Left ventricle myocardium superior (tissue), 1 donor: ENCODE data around the gene SUSD4. TPM values are rescaled to one million over a fixed set of nuclear protein-coding genes. Genes with fewer than 3 reads are reported as not detected.
"Not testable (repeated sequence)": the region's sequence is repeated elsewhere in the genome, so short reads cannot be mapped to it uniquely, and the experiment has no call there.

Experiments used
- ATAC-seq: fragments of 200-7000 bp; cut with Tn5 transposase; one replicate; pipeline ENCODE4 v1.9.1; 2020; ENCODE audit warnings: mild to moderate bottlenecking, moderate library complexity
- DNase-seq: peaks from one replicate; pipeline ENCODE4 v3.0.0-alpha.2; 2020
- intact Hi-C: fragments of 100-400 bp; cut with micrococcal nuclease; formaldehyde crosslinking; loops from one replicate; pipeline ENCODE4 v1.11.0; 2022
- total RNA-seq: library from RNA; stranded (reverse); fragmentation: NEBNext Ultra II Directional; extraction: Animal tissue kit (Norgen Biotek cat#: 25700); gene quantifications from one replicate; pipeline ENCODE4 v1.2.1, GENCODE V29; 2021
- donor health status: DM: no; HTN: yes; CAD: no; lungs with severe emphysema.

SUSD4 gene
- total RNA-seq, 1 donor from 2014 or later: 8.2 TPM

DNA sequence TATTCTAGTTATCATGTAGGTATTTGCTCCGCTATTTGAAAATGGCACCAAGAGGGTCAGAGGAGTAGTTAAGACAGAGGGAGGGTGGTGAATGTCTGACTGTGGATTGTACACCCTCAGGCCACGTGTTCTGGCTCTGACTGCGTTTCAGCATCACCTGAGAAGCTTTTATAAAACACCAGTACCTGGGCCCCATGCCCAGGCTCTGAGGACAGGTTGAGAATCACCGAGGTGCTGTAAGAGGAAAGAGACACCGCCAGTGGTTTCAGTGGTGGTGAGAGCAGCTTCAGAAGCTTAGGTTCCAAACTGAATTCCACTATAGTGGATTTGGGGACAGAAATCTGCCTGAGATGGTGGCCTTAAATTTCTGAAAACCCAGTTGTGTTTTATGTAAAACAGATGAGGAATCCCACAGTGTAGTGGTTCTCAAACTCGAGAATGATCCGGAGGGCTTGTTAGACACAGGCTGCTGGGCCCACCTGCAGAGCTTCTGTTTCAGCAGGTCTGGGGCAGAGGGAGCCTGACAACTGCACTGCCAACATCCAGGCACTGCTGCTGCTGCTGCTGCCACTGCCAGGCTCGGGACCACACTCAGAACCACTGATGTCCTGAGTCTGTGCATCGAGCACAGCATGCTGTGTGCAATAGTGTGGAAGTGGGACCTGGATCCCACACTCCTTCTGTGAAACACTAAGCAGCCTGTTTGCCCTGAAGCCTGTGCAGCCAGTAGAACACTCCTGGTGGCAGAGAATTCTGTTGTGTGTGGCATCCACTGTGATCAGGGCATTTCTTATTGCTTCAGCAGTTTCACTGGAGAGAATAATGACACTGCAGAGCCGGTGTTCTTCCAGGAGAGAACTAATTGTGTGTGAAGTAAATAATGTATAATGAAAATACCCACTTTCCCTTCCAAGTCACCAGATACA, 98.7 kb downstream of the SUSD4 start:
- DNase-seq: no peak
- intact Hi-C loops: no loop called here
- ATAC-seq: no peak

DNA sequence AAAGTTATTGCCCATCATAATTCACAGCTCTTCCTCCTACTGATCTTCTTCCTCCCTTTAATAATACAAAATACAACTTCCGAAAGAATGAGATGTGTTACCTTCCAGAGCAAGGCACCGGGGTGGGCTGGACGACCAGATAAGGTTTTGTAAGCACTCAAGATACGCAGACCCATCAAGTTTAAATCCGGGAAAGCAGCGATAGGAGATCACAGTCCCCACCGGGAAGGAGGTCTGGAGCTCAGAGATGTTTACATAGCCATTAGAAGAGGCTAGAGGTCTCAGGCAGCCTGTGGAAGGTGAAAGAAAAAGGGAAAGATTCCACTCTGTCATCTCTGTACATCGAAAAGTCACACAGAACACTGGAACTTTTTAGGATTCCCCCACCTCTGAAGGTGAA, 99.4 kb downstream of the SUSD4 start:
- ATAC-seq (no peak), DNase-seq (no peak)
- intact Hi-C loops: no loop called here

DNA sequence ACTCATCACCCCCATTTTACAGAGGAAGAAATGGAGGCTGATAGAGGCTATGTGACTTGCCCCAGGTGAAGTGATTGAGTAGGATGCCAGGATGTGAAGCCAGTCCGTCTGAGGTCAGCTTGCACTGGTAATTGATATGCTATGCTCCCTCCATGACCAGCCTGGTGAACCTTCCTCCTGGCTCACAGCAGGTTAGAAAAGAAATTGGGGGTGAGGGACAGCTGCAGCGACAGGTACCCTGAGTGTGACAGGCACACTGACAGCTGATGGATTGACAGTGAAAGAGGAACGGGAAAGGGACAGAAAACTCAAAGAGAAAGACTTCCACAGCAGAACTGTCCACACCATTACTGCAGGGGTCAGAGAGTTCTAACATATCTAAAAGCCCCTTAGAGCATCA, 102.1 kb downstream of the SUSD4 start:
- no peak for ATAC-seq
- intact Hi-C loops: no loop called here
- no peak for DNase-seq

DNA sequence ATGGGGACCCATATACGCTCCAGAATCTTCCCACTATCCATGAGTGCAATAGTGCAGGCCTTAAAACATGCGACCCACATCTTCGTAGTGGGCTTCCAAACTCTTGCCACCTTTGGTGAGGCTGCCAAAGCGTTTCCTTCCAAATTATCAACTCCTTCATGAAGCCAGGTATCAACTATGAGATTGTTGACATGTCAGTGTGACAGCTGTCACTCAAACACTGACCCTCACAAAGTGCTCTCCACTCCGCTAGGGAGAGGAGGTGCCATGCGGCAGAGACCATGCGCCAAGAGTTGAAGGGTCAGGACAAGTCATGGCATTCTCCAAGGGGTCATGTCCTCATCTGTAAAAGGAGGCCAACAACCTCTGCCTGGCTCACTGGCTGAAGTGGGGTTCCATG, 103.3 kb downstream of the SUSD4 start:
- intact Hi-C loops: no loop called here
- no peak for ATAC-seq

DNA sequence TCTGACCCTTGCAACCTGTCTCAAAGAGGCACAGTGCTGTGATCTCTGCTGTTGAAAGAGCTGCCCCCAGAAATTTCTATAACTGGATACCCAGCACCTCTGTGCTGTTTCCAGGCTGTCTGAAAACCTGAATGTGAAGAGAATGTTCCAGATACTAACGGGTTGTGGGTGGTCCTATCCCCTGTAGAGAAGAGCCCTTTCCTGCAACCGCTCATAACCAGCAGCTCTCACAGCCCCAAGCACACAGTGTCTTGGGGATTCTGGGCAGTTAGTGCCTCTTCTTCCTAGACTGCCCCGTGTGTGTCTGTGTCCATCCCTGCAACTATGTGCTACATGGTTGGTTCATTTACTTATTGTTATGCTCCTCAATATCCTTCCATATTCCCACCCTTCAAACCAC, 104.5 kb downstream of the SUSD4 start:
- DNase-seq (no peak), ATAC-seq (no peak)
- intact Hi-C loops: no loop called here

More for the DNA sequence above, 103.3 kb downstream of the SUSD4 start:
- no peak for DNase-seq

DNA sequence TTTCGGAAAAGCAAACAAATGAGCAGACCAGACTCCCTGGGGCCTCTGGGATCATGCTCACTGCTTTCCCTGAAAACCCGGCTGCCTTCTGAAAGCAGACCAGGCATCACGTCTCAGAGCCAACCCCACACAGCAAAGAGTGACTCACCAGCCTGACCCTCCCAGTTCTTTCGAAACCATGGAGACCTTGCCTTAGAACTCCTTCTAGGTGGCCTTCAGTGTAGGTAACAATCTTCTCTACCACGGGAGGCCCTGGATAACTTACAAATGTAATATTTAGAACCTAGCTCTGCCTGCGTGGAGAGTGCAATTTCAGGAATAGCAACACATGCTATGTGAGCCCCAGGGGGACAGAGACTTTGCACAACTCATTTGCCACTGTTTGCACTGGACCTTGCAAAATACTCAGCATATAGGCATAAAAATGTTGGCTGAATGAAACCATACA, 105.2 kb downstream of the SUSD4 start:
- DNase-seq: no peak
- intact Hi-C loops: no loop called here
- no peak for ATAC-seq

DNA sequence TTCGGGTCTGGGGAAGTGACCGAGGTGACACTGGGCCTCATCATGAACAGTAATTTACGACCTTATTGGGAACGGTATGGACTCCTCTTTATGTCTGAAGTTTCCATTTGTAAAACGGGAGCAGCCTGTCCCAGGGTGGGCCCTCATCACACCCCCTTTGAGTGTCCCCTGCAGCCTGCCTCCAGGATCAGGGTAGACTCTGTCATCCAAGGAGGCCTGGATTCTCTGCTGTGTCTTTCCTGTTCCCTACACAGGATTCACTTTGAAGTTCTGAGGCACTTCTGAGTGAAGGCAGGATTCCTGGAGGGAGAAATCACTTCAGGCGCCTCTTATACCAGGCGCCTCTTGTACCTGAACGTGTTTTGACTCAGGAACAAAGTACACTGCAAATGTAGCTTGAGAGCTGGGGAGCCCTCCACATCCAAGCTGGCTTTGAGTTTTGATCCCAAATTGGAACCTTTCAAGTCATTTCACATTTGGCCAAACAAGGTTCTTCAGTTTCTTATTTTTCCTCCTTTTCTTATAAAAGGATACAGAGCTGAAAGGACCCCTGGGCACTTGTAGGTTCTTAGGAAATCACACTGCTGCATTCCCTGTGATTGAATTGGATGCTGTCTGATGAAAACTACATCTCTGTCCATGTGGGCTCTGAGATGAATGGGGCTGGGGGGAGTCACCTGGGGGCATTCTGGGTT, 106.0 kb downstream of the SUSD4 start:
- intact Hi-C loops: no loop called here
- no peak for DNase-seq
- ATAC-seq: no peak

DNA sequence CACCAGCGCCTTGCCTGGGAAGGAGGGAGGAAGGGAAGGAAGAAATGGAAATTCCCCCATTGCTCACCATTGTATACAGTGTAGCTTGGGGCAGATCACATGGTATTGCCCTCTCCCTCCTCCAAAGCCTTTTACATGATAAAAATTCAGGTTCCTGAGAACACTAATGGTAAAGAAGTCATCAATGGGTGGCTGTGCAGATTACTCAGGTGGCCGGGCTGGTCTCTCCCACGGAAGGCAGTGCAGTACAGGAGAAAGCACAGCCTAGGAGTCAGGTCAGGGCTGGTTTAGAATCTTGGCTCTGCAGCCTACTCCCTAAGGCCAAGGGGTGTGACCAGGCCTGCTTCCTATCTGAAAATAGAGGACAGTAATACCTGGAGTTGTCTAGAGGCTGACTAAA, 107.9 kb downstream of the SUSD4 start:
- DNase-seq (no peak), ATAC-seq (no peak)
- intact Hi-C loops: no loop called here

DNA sequence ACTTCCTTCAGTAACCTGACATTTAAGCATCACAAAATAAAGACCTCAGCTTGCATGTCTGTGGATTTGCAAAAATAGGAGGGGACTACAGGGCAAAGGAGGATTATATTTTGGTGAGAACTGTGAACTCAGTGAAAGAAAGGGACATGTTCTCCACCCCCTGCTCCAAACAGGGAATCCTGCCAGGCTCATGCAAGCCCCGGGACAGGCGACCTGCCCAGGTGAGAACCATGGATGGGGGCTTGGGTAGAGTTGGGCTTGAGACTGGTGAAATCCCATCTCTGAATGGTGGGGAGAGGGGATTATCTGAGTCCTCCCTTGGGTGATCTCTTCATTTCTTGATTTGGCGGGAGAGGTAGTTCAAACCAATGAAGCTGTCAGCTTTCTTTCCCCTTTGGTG, 110.1 kb downstream of the SUSD4 start:
- ATAC-seq: no peak
- intact Hi-C loops: no loop called here

DNA sequence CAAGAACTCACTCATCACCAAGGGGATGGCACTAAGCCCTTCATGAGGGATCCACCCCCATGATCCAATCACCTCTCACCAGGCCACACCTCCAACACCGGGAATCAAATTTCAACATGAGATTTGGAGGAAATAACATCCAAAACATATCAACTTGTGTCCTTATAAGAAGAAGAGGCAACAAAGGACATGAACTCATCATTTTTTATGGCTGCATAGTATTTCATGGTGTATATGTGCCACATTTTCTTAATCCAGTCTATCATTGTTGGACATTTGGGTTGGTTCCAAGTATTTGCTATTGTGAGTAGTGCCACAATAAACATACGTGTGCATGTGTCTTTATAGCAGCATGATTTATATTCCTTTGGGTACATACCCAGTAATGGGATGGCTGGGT, 112.6 kb downstream of the SUSD4 start:
- not testable (repeated sequence) for ATAC-seq, DNase-seq

More for the DNA sequence above, 110.1 kb downstream of the SUSD4 start:
- no peak for DNase-seq

DNA sequence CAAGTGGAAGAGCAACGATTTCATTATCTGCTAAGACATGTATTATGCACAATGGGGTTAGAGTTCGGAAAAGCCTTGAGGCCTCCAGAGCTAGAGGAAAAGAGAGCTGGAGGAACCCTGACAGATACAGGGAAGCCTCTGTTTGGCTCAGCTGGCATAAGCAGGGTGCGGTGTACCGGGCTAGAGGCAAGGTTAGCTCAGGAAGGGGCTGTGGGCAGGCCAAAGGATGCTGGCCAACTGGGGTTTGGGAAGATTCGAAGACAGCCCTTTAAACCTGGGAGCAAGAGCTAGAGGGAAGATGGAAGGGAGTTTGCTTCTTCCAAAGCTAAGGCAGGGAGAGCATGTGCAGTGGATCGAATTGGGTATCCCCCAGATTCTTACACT, 113.4 kb downstream of the SUSD4 start:
- ATAC-seq (no peak), DNase-seq (no peak)
- intact Hi-C loops: no loop called here

More for the DNA sequence above, 112.6 kb downstream of the SUSD4 start:
- intact Hi-C loops: not testable (repeated sequence)

DNA sequence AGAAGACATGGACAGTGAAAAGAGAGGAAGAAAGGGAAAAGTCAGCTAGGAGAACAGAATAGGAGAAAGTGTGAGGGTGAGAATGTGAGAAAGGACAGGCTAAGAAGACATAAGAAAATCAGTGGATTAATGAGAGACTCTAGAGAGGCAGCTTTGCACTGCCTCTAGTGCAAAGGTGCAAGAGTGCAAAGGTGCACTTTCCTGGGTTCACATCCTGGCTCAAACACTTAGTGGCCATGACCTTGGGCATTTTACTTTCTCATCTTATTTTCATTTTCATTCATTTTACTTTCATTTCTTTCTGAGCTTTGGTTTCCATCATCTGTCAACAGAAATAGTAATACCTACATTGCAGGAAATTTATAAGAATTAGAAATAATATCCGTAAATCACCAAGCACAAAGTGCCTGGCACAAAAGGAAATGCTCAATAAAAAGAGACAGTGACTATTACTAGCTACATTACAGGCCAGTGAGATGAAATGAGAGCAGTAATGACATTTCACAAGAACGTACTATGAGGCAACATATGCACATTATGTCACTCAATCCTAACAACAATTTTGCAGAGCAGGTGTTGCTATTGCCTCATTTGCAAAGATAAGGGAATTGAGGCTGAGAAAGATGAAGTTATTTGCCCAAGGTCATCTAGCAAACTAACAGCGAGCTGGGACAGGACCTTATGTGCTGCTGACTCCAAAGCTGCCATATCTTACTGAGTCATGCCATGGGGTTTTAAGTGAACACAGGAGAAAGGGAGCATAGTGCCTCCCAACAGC, 113.9 kb downstream of the SUSD4 start:
- intact Hi-C loops: no loop called here
- ATAC-seq: no peak
- no peak for DNase-seq

DNA sequence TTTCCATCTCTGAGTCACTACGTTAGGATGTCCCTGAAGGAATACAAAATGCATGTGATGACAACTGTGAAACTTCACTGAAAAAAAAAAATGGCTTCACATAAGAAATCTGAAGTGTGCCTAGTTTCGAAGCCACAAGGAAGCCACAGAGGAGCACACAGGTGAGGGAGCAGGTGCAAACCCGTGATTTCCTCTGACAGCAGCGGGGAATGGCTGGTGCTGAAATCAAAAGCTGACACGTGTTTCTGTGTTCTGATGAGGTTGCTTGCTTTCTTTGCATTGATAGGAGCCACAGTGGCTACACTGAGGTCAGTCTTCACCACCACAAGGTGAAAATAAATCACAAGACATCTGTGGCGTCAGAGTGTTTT, 115.2 kb downstream of the SUSD4 start:
- DNase-seq (no peak), ATAC-seq (no peak)
- intact Hi-C loops: no loop called here

DNA sequence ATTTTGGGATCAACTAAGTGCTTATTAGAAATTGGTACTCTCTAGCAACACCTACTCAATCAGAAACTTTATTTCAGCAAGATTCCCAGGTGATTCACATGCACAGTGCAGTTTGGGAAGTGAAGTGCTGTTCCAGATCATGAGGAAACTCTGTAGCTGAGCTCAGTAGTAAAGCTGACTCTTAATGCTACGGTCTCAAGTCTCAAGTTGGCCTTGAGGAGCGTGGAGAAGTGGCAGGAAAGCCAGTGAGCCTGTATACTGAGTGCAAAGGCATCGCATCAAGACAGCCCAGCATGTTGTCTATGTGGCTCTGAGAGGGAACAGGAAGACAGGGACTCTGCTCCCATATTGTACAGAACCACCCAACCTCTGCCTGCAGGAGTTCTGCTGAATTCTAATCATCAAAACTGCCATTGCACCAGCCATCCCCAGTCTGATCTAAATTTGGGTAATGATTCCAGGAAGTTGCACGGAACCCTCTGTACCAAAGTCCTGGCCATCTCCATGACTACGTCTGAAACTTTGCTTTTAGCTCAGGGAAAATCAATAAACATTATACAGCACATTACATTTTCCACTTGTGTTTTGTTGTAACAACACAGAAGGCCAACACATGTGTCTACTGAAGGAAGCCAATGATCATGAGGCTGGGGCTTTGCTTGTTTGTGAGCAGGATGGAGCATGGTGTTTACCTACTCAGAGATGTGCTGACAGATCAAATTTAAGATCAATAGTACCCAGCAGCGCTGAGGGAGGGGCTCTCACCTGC, 115.8 kb downstream of the SUSD4 start:
- intact Hi-C loops: no loop called here
- DNase-seq (no peak), ATAC-seq (no peak)

DNA sequence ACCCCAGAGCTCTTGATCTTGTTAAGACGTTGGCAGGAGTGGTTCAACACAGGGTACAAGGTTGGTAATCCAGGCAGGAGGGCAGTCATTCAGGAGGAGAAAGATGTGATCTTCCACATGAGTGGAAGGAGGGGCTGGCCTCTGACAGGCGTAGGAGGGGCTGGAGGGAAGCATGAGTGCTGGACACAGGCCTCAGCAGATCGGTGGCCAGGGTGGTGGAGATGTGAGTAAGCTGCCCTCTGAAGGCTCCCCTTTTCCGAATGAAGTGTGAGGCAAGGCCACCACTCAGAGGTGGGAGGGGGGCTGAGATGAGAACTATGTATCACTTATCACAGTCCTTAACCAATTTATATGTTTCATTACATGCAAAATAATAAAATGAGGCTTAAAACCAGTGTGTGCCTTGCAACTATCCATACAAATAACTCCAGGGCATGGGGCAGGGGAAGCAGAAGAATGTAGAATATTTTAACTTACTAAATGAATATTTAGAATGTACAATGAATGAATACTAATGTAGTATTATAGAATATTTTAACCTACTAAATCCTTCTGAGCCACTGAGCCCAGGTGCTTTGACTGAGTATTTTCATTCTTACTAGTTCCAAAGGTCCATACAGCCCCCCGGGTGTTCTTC, 117.4 kb downstream of the SUSD4 start:
- DNase-seq: no peak
- ATAC-seq: no peak
- intact Hi-C loops: no loop called here

DNA sequence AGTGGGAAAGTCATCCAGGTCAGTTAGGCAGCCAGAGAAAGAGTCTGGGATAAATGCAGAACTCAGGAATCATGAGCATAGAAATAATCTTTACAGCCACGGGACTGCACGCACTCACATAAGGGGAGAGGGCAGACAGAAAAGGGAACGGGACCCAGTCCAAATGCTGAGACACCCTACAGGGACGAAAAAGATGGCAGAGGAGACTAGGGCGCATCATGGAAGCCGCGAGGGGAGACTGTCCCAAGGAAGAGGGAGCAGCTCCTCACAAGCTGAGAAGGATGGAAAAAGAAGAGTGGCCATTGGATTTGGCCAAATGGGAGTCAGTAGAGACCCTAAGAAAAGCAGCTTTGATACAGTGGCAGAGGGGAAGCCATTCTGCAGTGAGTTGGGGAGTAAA, 118.0 kb downstream of the SUSD4 start:
- DNase-seq (no peak), ATAC-seq (no peak)
- intact Hi-C loops: no loop called here

DNA sequence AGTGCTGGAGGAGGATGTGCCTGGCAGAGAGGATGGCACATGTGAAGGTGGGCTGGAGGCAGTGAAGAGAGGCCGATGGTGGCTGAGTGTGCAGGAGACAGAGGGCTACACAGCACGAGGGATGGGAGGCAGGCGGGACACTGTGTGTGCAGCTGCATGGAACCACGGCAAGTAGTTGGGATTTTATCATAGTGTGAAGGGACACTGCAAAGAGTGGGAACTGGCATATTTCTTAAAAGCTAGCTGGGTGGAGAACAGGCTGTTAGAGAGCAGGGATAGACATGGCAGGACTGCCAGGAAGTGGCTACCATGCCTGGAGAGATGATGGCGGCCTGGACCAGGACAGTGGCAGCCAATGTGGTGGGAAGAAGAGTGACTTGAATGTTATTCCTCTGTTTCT, 118.6 kb downstream of the SUSD4 start:
- DNase-seq (no peak), ATAC-seq (no peak)
- intact Hi-C loops: no loop called here

DNA sequence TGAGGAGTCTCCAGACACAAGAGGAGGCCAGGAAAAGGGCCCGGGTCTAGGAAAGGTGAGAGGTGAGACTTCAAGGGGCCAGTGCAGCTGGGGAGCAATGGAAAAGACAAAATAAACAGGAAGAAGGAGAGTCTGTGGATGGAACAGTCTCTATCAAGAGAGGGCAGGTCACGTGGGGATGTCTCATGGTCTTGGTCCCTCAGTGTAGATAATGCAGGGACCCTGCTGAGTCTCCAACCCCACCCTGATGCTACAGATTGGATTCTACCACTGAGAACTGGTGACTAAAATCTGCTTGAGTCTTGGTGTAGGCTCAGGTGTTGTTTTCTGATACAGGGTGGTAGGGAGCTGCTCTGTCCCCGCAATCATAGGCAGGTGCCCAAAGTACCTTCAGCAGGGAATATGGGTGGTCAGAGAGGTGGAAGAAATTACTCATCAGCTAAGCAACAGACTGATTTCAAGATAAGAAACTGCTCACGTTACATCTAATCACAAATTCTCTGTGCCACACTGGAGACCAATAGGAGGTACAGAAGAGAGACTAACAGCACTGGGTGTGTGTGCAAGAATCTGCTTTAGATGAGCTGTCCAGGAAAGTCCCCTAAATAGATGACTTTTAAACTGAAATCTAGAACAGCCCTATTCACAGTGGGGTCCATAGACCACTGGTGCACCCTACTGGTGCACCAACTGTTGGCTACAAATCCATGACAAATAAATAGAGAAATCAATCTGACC, 119.4 kb downstream of the SUSD4 start:
- no peak for DNase-seq
- no peak for ATAC-seq
- intact Hi-C loops: no loop called here
